Stimulated activated CD4-positive, alpha-beta T cell treated with anti-CD3 and anti-CD28 coated beads, TNF-alpha, amount 100 ng/mL, for 4 hours (primary cell): ENCODE data around the gene IL9R.
A peak's percentile ranks its signal among the peaks of the same experiment; 100 is the strongest.
"Not testable (repeated sequence)": the region's sequence is repeated elsewhere in the genome, so short reads cannot be mapped to it uniquely, and the experiment has no call there.

Experiments
- DNase-seq, 3 experiments: peaks; one replicate each; pipeline ENCODE4 v3.0.0-alpha.2; 2020; ENCODE audit warnings: low read depth in 3 of 3

IL9R gene

DNA sequence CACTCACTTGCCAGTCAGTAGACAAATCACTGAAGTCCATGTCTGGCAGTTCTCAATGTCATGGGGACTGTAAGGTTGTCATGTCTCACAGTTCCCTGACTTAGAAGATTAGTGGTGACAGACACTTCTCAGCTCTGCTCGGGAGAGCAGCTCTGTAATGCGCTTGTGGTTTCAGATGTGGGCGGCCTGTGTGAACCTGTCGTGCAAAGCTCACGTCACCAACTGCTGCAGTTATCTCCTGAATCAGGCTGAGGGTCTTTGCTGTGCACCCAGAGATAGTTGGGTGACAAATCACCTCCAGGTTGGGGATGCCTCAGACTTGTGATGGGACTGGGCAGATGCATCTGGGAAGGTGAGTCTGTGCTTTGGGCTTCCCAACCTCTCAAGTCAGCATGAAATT lies at the start of gene IL9R:
TSS of gene IL9R (plus strand) at position 261 of the 400 bp plus-strand sequence. CDS start at position 325, 64 bp downstream.
- peak in 1 of 3 experiments; percentile 11 for DNase-seq

DNA sequence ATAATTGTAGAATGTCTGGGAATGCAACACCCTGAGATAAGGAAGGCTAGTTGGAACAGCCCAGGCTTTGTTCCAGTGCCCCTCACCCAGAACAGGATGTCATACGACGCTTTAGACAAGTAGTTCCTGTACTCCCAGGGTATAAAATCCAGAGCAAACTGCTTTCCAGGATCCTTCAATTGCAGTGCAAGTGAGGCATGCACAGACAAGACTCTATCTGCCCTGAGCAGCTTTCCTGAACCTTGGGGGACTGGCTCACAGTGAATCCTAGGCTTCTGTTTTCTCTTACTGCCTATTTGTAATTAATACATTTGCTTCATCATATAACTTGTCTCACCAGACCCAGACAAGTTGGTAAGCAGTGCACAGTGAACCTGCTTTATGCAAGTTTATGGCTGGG lies 48.4 kb upstream of the IL9R start:
- DNase-seq = no peak

GRCh38 chrX:155951237-155951789 lies 46.2 kb upstream of the IL9R start:
- DNase-seq = no peak

GRCh38 chrX:155953055-155953454 lies 44.4 kb upstream of the IL9R start:
- DNase-seq = no peak

DNA sequence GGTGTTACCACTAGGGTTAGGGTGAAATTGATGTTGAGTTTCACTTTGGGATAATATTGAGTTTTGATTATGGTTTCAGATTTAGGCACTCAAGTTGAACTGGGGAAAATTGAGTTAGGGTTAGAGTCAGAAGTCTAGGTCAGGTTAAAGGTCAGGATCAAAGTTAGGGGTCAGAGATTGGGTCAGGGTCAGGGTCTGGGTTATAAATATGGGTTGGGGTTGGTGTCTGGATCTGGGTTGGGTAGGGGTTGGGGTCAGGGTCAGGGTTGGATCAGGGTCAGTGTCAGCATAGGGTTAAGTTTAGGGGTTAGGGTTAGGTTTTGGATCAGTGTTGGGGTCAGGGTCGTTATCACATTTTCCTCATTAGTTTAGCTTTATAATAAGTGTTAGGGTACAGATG lies 42.7 kb upstream of the IL9R start:
- DNase-seq = no peak

GRCh38 chrX:155956099-155956498 lies 41.4 kb upstream of the IL9R start:
- DNase-seq = no peak

GRCh38 chrX:155956649-155957048 lies 40.8 kb upstream of the IL9R start:
- no peak for DNase-seq

DNA sequence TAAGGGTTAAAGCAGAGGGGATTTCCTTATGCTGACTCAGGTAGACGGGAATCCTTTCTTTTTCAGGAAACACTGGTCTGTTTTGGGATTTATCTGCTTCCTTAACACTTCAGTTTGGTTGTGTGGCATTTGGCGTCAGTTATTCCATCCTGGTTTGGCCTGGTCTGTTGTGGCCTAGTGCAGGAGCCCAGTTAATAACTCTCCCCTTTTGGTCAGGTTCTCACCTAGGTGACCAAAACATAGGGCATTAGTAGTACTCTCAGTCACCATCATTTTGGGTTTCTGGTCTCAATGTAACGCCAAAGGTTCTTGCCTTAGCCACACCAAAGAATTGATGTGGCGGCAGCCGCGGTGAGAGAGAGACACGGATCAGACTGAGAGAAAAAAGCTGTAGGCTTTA lies 39.7 kb upstream of the IL9R start:
- DNase-seq = no peak

DNA sequence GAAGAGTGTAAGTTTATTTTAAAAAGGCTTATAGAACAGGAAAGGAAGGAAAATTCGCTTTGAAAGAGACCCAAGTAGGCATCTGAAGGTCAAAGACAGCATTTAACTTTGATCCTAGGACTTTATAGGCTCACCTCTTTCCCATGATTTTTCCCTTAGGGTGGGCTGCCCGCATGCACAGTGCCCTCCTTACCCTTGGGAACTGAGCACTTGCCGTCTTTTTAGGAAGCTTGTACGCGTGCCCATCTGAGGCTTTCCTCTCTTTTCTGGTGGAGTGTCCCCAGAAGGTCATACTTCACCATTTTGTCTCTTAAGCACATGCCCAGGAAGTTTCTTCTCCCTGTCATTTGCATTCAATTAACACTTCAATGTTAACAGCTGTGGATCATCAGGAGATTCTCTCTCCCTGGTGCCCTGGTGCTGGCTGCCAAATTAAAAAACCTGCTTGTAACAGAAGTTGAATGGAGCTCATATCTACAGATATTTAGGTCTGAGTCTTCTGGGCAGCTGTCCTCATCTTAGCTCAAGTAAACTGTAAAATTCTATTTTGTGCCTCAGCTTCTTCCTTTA lies 38.4 kb upstream of the IL9R start:
- no peak for DNase-seq

- no peak for DNase-seq
Observed at GRCh38 chrX:155962906-155963305, 34.6 kb upstream of the IL9R start.

- peak in 1 of 3 experiments; percentile 5 for DNase-seq
Observed at GRCh38 chrX:155966876-155967275, 30.6 kb upstream of the IL9R start.

- no peak for DNase-seq
Observed at GRCh38 chrX:155967653-155968325, 29.7 kb upstream of the IL9R start.

DNA sequence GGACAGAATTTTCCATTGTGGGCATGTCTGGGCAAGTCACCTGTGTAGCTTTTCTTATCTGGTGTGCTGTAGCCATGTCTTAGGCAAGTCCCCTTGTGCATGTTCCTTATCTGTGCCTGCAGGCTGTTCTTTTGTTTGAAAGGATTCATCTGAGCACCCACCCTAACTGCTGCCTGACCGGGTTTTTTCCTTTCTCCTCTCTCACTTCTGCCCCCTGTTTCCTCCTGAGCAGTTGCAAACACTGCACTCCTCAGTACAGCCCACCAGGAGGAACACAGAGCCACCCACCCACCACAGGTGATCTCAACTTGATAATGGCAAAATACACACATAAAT lies 29.2 kb upstream of the IL9R start:
- no peak for DNase-seq

DNA sequence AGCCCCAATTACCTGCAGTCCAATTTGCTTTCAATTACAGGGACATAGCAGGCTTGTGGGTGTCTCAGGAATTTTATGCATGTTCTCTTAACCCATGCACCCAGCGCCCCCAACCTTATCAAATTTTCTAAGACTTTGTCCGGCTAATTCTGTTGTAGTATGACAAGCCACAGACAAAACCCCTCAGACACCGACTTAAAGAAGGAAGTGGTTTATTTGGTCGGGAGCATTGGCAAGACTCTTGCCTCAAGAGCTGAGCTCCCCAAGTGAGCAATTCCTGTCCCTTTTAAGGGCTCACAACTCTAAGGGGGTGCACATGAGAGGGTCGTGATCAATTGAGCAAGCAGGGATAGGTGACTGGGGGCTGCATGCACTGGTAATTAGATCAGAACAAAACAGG lies 28.7 kb upstream of the IL9R start:
- no peak for DNase-seq

DNA sequence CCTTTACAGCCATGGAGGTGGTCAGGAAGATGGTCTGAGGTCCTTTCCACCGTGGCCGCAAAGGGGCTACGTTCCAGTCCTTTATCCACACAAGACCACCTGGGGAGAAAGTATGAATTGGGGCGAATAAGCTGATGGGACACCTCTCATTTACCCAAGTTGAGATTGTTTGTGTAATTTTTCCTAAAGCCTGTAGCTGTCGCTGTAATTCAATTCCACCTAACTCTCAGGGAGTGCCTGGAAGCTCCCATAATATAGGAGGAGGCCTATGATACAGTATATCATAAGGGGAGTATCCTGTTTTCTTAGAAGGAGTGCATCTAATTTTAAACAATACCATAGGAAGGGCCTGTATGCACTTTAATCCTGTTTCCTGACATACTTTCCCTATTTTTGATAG lies 25.8 kb upstream of the IL9R start:
- not testable (repeated sequence) for DNase-seq

DNA sequence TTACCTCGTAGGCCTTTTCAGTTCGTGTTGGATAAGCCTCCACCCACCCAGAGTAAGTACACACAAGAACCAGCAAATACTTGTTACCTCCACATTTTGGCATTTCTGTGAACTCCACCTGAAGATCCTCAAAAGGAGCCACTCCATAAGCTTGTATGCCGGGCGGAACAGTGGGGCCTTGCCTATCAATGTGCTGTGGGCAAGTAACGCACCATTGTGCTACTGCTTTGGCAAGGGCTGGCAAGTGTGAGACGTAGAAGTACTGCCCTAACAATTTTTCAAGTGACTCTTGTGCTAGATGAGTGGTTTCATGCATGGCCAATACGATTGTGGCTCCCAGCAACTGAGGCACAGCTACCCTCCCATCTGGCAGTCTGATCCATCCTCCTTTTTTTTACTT lies 25.3 kb upstream of the IL9R start:
- DNase-seq = not testable (repeated sequence)

GRCh38 chrX:155983326-155983725 lies 14.2 kb upstream of the IL9R start:
- DNase-seq = no peak

GRCh38 chrX:155985208-155985607 lies 12.3 kb upstream of the IL9R start:
- DNase-seq = no peak

DNA sequence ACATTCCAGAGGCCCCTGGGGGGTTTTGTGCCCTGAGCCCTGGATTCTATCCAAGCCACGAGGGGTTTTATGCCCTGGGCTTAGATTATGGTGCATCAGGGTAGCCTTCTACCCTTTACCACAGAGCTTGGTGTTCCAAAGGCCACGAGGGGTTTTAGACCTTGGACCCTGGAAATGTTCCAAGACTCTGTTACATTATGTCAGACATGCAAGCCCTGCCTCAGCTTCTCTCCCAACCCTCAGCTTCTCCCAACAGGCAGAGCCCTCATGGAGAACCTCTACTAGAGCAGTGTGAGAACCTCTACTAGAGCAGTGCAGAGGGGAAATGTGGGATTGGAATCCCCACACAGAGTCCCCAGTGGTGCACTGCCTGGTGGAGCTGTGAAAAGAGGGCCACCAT lies 10.5 kb upstream of the IL9R start:
- not testable (repeated sequence) for DNase-seq

DNA sequence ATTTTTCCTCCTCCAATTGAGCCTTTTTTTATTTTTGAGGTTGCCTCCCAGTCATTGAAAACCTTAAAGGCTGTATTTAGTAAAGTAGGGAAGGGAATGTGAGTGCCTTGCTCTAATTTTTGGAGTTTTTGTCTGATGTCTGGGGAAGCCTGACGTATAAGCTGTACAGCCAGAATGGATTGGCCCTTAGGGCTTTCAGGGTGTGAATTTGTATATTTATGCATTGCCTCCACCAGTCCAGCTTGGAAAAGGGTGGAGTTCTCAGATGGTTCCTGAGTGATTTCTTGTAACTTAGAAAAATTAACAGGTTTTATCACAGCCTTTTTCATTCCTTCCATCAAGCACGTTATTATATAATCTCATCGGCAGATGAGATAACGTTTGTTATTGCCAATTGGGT lies 8.6 kb upstream of the IL9R start:
- DNase-seq = no peak

DNA sequence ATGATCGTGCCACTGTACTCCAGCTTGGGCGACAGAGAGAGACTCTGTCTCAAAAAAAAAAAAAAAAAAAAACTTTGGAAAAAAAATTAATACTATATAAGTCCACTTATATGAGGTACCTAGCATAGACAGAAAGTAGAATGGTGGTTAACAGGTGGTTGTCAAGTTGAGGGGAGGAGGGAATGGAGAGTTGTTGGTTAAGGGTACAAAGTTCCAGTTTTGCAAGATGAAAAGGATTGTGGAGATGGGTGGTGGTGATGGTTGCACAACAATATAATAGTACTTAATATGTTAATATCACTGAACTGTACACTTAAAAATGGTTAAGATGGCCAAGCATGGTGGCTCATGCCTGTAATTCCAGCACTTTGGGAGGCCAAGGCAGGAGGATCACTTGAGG lies 4.1 kb upstream of the IL9R start:
- no peak for DNase-seq

DNA sequence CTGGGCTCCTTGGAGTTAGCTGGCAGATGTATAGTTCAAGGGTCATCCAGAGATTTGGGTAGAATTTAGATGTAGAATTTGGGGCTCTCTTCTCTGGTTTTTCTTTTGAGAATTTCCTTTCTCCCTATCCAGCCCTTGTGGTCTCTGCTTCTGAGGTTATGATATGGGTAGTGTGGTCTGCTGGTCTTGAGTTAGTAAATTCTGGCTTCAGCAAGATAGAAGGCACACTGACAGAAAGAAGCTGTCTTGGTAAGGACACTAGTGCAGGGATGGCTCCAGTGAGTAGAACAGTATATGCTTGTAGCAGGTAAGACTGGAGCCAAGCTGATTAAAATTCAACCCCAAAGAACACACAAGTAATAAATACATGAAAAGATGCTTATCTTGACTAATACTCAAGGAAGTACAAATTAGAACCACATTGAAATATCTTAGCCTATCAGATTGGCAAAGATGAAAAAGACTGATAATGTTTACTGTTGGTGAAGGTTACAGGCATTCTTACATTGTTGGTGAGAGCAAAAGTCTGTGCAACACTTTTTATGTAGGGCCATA lies 2.1 kb upstream of the IL9R start:
- no peak for DNase-seq

DNA sequence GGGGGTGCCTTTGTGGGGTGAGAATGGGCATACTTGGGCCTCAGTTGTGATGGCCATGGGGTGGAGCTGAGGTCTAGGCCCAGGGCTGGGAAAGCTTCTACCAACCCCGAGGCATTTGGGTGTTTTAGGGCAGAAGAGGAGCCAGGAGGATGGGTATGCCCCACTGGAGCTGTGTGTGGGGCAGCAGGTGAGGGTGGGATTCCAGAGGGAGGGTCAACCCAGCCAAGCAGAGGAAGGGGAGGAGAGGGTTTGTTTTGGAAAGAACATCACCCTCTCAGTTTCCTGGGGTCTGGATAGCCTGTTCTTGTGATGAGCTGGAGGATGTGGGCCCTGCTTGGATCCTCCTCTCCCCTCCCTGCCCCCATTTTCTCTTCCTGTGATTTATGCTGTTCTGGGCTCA lies 620 bp downstream of the IL9R start:
- DNase-seq = no peak
